ENCODE measurements around the gene CASQ1. TPM values are rescaled to one million over a fixed set of nuclear protein-coding genes. Genes with fewer than 3 reads are reported as not detected.

CASQ1 gene
- total RNA-seq, 1 donor from 2014 or later: 4.9 TPM

DNA sequence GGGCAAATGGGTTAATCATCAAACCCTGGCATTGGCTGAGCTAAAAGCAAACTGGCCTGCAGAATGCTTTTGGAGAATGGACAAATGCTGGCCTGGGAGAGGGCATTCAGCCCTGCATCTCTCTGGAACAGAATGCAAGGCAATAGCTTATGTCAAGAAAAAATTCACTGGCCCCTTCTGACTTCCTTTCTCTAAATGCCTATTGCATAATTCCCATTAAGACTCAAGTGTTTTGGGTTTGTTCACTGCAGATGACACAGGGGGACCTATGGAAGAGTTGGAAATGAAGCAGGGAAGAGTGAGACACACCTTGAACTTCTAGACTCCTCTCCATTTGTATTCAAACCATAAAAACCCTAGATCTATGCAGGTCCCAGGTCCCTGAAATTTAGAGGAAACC is 30.7 kb downstream of the CASQ1 start:
- no peak for FAIRE-seq
- no peak for DNase-seq (ENCODE audit: low spot score in 2 of 2)

DNA sequence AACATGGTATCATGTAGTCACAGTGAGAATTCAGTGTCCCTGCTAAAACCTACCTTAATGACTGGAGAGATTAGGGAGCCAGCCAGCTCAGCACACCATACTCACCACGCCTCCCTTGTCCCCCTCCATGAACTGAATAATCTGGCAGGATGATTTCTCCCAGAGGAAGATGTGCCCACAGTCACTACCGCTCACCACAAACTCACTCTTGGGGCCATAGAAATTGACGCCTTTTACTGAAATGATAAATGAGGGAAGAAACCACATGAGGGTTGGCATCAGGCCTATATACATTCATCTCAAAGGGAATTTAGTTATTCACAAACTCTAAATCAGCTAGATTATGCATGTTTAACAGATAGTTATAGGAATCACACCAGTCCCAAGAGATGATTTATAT is 32.2 kb downstream of the CASQ1 start:
- no peak for FAIRE-seq
- DNase-seq (ENCODE audit: low spot score in 2 of 2): no peak

DNA sequence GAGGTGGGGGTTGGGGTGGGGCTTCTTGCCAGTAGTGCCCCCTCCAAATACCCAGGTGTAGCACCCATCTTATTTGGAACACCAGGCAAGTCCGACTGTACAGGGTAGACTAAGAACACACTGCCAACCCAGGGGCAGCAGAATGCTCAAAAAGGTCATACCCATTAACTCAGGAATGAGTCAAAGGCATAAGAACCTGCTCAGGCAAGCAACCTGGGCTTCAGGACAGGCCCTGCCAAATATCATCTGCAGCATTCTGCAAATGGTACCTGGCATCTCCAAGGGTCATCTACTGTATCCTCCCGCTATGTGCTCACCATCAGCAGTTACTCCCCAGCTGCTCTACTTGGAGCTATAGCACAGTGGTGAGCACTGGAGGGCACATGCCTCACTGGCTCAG is 34.2 kb downstream of the CASQ1 start:
- FAIRE-seq: no peak
- DNase-seq (ENCODE audit: low spot score in 2 of 2): no peak

DNA sequence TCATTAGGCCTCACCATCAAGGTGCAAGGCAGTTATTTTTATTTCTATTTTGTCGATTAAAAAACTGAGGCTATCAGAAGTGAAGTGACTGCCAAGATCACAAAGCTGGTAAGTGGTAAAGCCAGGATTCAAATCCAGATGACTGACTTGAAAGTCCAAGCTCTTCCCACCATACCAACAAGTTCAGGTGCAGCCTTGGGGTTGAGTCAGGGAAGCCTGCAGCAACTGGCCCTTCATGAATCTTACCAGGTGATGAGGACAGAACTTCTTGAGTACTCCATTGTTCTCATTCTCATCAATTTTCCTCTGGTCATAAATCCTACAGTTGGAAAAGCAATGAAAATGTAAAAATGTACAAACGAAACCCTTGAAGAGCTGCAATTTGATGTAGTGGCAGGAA is 35.0 kb downstream of the CASQ1 start:
- no peak for FAIRE-seq
- DNase-seq (ENCODE audit: low spot score in 2 of 2): no peak

DNA sequence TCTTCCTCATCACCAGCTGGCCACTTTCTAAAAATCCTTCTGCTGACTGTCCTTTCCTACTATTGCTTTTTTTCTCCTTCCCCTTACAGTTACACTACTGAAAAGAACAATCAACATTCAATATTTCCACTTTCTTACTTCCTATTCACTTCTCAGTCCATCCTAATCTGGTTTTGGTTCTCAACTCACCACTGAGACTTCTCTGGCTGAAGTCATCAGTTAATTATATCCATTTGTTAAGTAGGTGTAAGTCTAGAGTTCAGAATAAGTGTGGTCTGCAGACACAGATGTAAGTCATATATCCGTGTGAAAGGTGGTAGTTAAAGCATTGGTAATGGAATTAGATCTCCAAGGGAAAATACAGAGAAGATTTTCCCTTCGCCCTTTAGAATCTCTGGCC is 36.2 kb downstream of the CASQ1 start:
- no peak for DNase-seq (ENCODE audit: low spot score in 2 of 2)
- FAIRE-seq: no peak

DNA sequence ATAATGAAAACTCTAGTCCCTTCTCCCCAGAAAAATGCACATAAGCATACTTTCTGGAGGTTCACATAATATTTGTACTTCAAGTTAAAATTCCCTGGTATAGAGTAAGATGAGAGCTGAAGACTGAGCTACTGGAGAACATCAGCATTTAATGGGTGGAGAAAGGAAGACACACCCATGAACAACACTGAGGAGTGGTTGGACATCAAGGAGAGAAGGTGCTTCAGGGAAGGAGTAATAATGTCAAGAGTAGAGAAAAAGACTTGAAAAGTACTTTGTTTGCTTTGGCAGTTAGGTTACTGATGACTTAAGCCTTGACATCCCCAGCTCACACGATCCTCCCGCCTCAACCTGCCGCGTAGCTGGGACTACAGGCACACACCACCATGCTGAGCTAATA is 36.7 kb downstream of the CASQ1 start:
- DNase-seq (ENCODE audit: low spot score in 2 of 2) (no peak), FAIRE-seq (no peak)

DNA sequence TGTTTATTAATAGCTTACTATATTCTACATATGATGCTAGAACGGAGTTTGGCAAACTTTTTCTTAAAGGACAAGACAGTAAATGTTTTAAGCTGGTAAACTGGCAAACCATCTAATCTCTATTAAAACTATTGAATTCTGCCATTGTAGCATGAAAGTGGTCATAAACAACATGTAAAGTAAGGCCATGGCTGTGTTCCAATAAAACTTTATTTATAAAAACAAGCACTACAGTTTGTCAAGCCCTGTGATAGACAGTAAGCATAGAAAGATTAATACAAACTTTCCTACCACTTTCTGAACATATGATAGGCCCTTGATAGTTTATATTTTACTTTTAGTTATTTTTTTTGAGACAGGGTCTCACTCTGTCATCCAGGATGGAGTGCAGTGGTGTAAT is 37.2 kb downstream of the CASQ1 start:
- DNase-seq (ENCODE audit: low spot score in 2 of 2): no peak
- FAIRE-seq: no peak

DNA sequence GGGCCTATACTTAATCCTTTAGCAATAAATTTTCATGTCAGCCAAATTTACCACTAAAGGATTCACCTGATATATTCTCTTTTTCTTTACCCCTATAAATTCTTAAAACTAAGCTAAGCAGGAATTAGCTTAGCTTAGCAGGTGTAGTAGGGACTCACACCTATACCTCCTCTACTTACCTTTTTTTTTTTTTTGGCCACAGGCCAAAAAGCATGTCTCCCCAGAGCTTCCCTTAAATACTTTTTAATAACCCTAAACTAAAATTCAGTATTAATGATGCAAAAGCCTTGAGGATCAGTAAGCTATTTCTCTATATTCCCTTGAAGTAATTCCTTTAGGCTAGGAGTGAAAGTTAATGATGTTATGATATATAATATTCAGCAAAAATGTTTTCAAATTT is 38.1 kb downstream of the CASQ1 start:
- DNase-seq (ENCODE audit: low spot score in 2 of 2) (no peak), FAIRE-seq (no peak)

DNA sequence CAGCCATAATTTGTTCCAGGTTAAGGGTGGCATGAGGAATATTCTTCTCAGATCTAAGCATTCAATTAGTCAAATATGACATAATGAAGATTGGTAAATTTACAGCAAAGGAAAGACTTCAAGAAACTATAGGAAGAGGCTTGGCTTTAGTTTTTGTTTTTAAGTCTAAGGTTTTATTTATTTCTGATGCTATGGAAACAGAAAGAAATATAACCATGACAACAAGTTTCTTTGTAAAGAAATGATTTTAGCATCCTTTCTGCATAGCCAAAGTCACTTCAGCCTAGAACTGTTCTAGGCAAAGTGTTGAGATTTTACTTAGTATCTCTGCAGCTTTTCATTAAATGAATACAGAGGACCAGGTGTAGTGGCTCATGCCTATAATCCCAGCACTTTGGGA is 42.5 kb downstream of the CASQ1 start:
- DNase-seq (ENCODE audit: low spot score in 2 of 2) (no peak), FAIRE-seq (no peak)

DNA sequence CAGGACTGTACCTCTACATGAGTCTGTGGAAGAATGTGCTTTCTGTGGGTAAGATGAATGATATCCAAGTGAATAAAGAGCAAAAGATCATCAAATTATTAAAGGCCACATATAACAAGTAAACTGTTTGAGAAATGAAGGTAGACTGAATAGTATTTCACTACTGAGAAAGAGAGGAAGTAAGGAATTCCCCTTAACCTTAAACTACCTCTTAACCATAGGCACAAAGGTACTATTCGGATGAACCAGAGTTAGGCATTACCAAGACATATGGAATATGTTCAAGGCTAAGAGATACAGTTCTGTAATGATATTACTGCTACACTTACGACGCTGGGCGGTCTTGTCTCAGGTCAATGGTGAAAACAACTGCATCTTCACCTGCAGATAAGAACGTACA is 46.4 kb downstream of the CASQ1 start:
- no peak for FAIRE-seq

DNA sequence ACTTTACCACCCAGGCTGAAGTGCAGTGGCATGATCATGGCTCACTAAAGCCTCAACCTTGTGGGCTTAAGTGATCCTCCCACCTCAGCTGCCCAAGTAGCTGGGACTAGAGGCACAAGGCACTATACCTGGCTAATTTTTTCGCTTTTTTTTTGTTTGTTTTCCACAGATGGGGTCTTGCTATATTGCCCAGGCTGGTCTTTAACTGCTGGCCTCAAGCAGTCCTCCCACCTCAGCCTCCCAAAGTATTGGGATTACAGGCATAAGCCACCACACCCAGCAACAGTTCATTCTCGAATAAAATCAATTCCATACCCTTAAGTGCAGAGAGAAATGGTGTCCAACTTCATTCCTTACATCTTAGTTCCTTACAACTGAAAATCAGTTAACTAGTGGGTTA is 47.2 kb downstream of the CASQ1 start:
- no peak for DNase-seq (ENCODE audit: low spot score in 2 of 2)
- FAIRE-seq: no peak

More for the DNA sequence above, 46.4 kb downstream of the CASQ1 start:
- no peak for DNase-seq (ENCODE audit: low spot score in 2 of 2)

DNA sequence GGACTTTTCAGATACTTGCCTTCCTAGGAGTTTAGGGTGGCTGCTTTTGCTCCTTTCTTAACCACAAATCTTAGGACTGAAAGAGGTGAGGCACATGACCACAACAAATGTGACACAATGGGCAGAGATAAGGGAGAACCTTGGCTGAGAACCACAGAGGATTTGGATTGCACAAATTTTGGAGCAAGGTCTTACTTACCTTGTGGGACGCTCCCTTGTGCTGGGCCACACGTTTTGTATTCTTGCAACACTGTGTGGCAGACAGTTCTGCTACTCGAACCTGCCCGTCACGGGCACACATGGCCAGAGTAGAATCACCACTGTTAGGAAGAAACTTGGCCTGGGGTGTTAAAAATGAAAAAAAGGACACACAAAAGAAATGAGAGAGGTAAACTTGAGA is 48.0 kb downstream of the CASQ1 start:
- no peak for FAIRE-seq
- DNase-seq (ENCODE audit: low spot score in 2 of 2): no peak

DNA sequence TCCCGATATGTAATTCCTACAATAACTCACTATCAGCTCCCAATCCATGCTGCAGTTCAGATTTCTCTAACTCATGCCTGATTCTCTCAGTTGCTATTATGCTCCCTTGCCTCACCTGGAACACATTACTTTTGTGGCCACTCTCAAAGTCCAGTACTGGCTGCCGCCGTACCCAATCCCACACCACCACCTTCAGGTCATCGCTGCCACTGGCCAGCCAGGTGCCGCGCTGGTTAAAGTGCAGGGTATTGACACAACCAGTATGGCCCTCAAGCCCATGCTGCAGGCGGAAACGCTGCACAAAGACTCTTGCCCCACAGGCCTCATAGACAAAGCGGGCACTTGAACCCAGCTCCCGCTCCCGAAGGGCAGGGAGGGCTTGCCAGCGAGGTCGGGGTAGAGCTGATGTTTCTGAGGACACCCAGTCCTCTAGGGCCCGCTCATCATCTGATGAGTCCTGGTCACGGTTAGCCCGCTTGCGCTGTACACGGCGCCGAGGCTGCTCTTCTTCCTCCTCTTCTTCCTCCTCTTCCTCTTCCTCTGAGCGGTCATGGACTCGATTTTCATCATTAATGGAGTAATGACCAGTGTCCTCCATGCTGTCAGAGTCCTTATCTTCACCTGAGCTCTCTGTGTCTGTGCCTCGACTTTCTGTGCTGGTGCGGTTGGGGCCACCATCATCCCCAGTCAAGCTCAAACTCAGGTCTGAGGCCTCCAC is 49.4 kb downstream of the CASQ1 start:
- no peak for FAIRE-seq

DNA sequence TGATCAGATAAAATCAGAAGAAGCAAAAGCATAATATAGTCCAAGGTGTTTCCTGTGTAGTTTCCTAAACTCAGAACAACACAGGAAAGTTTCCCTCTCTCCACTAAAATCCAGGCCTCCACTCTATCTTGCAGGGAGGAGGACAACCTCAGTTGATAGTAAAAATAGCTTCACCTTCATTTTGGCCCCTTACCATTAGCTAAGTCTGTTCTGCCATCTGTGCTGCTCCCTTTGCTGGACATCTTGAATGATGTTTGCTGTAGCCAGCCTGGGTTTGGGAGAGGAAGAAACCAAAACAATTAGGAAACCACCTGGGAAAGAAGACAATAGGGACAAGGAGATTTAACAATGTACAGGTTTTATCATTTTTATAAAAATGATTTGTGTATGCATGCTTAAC is 53.4 kb downstream of the CASQ1 start:
- no peak for DNase-seq (ENCODE audit: low spot score in 2 of 2)

More for the DNA sequence above, 49.4 kb downstream of the CASQ1 start:
- no peak for DNase-seq (ENCODE audit: low spot score in 2 of 2)

DNA sequence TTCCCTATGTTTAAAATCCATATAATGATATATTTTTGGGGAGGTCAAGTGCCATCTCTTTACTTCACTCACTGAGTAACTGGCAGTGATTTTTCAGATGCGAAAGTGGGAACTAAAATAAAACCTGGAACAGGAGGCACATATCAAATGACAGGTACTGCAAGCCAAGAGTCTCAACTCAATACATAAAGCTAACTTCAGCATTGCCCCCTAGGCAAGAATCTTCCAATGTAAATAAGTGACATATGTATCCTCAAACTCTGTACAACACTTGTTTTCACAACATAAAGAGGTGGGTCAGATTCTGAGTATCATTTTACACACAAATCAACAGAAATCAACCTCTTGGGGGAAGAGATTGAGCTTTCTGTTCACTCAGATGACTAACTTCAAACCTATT is 53.8 kb downstream of the CASQ1 start:
- DNase-seq (ENCODE audit: low spot score in 2 of 2): no peak
- no peak for FAIRE-seq

More for the DNA sequence above, 53.4 kb downstream of the CASQ1 start:
- no peak for FAIRE-seq

DNA sequence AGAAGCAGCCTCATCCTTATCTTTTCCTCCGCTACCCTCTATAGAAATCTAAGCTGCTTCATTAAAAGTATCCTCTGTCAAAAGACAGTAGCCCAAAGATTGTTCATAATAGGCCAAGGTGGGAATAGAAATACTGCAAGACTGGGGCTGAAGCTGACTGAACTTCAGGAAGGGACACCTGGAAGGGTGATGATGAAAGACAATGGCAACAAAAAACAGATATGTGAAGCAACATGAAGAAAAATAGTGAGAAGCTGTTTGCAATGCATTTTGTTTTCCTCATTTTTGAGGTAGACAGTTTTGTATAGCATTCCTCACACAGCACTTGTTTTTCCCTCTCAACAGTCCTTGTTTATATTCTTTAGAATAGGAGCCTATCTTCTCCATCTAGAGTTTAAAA is 55.1 kb downstream of the CASQ1 start:
- FAIRE-seq (no peak), DNase-seq (ENCODE audit: low spot score in 2 of 2) (no peak)

DNA sequence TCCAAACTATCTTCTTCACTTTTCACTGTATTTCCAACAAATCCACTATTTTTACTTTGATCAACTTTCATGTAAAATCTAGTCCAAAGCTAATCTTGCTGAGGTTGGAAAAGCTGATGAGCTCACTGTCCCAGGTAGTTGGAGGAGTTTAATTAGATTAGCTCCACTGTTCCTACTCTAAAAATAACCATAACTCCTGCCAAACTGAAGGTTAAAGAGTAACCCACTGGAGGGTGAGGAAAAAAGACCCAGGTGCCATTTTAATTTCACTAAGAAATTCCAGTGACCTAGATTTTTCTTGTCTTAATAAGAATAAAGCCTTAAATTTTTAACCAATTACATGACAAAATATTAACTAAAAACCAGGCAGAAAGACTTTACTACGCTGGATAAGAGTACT is 56.7 kb downstream of the CASQ1 start:
- FAIRE-seq (no peak), DNase-seq (ENCODE audit: low spot score in 2 of 2) (no peak)

DNA sequence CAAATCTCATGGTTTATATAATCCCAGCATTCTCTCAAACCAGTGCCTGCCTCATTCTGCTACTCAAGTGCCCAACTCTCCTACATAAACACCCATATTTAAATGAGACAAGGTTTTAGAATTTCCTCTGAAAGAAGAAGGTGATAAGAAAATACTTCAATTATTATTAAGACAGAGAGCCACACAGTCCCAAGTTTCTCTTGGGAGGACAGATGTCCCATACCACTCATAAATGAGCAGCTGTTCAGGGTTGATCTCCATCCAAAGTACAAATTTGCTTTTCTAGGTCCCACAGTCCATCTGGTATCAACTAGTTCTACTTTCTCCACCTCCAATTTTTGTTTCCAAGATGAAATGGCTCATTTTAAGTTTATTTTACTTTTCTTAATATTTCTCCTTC is 60.6 kb downstream of the CASQ1 start:
- FAIRE-seq: no peak
- no peak for DNase-seq (ENCODE audit: low spot score in 2 of 2)

Other genes starting within 250 kb of the CASQ1 start
- 5.3 TPM for gene IGSF9, start 245.0 kb upstream of the CASQ1 start, total RNA-seq
- not detected for gene SLAMF9, start 236.3 kb upstream of the CASQ1 start, total RNA-seq
- 7.7 TPM for gene PIGM, start 158.6 kb upstream of the CASQ1 start, total RNA-seq
- gene KCNJ10, start 120.4 kb upstream of the CASQ1 start, total RNA-seq: 1.6 TPM
- gene KCNJ9, start 109.0 kb upstream of the CASQ1 start, total RNA-seq: 11.4 TPM
- gene IGSF8, start 92.0 kb upstream of the CASQ1 start, total RNA-seq: 48.5 TPM
- gene ATP1A2, start 74.8 kb upstream of the CASQ1 start, total RNA-seq: 45.7 TPM
- gene ATP1A4, start 39.0 kb upstream of the CASQ1 start, total RNA-seq: not detected
- gene PEA15, start 14.8 kb downstream of the CASQ1 start, total RNA-seq: 84.4 TPM
- gene DCAF8, start 72.0 kb downstream of the CASQ1 start, total RNA-seq: 38.3 TPM
- gene PEX19, start 94.6 kb downstream of the CASQ1 start, total RNA-seq: 24.1 TPM
- 161 TPM for gene COPA, start 152.7 kb downstream of the CASQ1 start, total RNA-seq
- gene NCSTN, start 152.8 kb downstream of the CASQ1 start, total RNA-seq: 24.5 TPM
- gene NHLH1, start 176.5 kb downstream of the CASQ1 start, total RNA-seq: 0.41 TPM
- 11.0 TPM for gene VANGL2, start 210.0 kb downstream of the CASQ1 start, total RNA-seq